GM19193 (cell line): ENCODE results near the gene EHBP1.

Source experiments
- POLR2A ChIP-seq: IDR thresholded peaks from 4 replicates; pipeline ENCODE4 v1.6.1; 2011; ENCODE audit not compliant: insufficient read depth, insufficient read length; ENCODE audit errors: extremely low read depth

EHBP1 gene

DNA sequence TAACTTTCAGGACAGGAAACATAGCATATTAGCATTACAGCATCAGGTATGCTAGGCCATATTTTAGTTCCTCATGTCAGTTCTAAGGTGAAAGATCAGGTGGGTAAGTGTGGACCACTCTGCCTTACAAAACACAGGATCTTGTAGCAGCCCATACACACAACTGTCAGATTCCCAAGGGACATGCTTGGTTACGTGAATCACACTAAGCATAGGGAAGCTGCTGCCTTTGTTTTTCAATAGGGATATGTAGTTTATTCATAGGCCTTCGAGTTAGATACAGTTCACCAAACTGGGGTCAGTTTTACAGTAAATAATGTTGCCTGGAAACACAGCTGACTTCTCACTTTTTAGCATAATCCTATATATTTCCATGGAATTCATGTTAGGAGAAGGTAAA, 229.0 kb downstream of the EHBP1 start:
- TF ChIP-seq POLR2A: no peak

DNA sequence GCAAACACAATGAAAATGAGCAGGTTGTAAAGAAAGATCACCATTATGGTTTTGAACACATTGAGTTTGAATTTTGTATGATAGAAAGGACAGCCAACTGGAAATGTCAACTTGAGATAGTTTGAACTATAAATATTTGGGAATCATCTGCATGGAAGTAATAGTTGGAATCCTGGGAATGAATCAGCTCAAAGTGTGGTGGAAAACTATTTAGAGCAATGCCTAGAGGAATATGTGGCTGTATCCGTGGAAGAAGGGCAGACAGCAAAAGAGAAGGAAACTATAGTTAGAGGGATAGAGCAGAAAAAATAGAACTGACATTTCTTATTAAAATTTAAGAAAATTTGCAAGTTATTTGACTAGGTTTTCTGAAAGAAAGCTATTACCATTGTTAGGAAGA, 232.6 kb downstream of the EHBP1 start:
- TF ChIP-seq POLR2A: no peak

DNA sequence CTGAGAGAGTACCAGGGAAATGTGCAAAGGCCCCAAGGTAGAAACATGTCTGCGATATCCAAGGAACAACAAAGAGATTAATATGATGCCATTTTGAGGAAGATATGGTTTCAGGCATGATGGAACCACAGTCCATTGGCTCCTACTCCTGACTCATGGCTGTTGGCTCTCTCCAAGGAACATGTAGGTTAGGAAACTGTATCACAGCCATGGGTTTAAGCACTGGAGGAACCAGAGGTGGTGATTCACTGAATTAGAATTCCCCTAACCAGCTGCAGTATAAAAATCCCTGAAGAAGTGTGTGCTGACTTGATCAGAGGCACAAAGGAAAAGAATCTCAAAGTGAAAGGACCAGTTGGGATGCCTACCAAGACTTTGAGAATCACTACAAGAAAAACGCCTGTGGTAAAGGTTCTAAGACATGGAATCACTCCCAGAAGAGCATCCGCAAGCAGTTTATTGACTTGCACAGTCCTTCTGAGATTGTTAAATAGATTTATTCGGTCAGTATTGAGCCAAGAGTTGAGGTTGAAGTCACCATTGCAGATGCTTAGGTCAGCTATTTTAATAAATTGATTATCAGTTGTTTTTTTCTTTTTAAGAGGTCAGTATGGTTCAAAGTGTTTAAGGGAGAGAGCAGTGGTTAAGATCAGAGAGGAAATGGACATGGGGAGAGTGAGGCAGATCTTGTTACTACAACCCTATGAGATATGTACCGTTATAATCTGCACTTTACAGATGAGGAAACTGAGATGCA, 234.4 kb downstream of the EHBP1 start:
- no peak for TF ChIP-seq POLR2A

DNA sequence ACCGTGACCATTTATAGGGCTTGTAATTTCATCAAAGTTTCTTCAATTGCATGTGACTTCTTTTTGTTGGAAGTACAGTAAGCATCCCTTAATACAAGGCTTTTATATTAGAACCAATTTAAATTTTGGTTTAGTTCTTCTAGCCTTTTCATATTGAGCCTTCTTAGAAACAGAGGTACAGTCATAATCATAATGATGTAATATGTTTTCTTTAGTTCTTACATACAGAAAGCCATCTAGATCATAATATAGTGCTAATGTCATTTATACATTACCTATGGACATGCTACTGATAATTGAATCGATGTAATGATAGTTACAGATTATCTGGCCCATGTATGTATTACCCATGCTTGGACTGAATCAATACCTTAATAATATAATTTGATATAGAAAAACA, 235.2 kb downstream of the EHBP1 start:
- TF ChIP-seq POLR2A: no peak

DNA sequence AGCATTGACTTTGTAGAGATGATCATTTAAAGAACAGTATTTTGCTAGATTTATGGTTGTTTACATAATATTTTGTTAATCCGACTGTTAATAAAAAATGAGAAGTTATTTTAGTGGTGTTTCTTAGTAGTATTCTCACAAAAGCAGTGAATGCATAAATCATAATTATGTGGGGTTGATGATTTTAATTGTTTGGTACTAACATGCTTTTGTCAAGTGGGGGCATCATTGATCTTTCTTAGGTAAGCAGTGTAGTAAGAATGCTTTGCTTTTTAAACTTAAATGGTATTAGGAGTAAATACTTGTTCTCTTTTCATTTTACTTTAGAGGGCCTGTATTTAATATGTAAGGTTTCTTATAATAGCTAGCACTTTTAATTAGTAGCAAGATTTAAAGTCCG, 235.9 kb downstream of the EHBP1 start:
- TF ChIP-seq POLR2A: no peak

DNA sequence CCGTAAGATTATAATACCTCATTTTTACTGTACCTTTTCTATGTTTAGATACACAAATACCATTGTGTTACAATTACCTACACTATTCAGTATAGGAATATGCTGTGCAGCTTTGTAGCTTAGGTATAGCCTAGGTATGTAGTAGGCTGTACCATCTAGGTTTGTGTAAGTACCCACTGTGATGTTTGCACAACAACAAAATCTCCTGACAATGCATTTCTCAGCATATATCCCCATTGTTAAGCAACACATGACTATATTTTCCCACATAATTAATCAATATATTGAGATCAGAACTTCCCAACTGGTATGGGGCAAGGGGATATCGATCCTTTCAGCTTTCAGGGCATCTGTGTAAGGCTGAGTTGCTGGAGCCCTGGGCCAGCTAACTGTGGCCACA, 238.8 kb downstream of the EHBP1 start:
- TF ChIP-seq POLR2A: no peak

DNA sequence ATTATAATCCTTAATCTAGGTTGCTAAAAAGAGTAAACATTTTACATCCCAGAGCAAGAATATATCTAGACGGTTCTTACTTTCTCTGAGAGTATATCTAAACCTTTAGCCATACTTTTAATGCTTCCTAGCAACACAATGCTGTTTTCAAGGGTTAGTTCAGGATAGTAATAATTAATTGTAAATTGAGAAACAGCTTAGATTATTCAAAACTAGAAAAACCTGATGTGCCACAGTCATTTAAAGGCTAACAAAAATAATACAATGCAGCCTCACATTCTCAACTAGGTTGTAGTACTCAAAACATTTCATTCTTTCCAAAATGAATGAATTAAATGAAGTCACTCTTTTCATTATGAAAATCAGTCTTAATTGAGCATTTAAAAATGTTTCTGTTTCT, 241.9 kb downstream of the EHBP1 start:
- TF ChIP-seq POLR2A: no peak

DNA sequence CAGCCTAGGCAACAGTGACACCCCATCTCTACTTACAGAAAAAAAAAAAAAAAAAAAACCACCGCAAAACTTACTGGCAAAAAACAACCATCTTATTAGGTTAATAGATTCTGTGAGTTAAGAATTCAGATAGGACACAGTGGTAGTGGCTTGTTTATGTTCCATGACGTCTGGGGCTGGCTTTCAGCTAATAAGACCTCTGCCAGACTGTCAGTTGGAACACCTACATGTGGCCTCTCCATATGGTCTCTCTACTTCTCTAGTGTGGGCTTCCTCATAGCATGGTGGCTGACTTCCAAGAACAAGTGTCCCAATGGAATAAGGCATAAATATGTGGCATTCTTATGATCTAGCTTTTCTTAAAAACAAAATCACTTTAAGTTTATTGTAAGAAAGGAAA, 251.1 kb downstream of the EHBP1 start:
- TF ChIP-seq POLR2A: no peak

DNA sequence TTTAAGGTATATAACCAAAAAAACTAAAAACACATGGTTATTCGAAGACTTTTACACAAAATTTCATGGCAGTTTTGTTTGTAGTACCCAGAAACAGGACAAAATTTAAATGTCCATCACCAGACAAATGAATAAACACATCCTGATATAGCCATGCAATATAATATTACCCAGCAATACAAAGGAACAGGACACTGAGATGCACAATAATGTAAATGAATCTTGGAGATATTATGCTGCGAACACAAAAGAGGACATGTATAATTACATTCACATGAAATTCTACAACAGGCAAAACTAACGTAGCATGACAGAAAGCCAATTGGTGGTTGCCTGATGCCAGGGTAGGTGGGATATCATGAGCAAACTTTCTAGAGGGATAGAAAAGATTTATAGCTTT, 252.7 kb downstream of the EHBP1 start:
- TF ChIP-seq POLR2A: no peak

DNA sequence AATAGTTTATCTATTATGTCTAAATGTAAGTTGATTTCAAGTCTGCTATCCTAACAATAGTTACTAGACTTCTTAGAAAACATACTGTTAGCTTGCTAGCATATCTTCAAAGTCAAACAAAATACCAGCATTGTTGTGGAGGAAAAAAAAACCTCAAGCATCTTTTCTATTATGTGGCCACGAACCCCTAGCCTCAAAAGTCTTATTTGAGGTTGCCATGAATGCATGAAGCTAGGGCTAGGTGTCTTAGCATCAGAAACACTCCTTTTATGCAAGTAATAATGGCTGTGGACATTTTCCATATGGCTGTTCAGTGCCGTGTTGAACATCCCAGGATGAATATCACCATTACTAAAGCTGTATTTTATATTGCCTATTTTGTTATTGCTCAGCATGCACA, 258.5 kb downstream of the EHBP1 start:
- TF ChIP-seq POLR2A: no peak

DNA sequence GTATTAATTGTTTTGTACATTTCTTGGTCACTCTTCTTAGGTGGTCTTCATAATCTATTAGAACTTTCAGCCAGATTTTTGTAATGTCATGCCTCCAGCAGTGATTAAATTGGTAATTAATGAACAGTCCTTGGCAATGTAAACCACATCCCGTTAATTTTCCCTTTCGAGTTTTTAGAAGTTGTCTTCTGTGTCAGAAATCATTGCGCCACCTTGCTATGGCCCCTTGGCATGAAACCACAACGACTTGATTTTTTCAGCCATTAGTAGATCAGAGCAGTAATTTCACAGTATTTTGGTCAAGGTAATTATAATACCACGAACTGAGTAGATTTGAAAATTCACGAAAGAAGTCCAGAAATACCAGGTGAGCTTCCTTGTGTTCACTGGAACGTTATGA, 259.2 kb downstream of the EHBP1 start:
- TF ChIP-seq POLR2A: no peak

DNA sequence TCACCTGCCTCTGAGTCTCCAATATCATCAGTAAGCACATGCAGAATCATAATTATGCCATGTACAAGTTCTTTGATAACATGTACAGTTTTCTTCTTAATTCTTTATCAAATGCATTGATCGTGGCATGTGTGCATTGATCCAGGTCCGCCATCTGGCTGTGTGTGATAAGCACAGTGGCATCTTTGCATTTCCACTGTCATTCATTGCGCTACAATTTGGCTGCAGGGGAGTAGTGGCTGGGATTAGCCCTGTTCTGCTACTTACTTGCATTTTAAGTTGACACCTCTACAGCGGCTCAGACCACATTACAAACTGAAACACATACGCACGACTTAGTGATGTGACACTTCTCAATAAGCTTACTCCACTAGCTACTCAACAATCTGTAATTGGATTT, 261.5 kb downstream of the EHBP1 start:
- TF ChIP-seq POLR2A: no peak

DNA sequence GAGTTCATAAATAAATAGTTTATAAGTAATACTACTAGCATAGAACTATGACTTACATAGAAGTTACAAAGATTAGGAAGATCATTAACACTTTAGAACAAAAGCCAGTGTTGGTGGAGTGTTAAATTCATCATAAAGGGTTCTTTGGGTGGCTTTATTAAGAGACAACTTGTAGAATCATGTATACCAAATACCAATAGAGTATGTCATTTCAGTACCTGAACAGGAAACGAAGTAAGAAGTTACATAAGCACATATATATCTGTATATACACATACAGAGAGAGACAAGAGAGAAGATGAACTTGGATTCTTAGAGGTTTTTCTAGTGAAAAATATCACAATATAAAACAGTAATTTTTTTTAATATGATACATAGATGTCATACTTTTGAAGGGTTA, 262.7 kb downstream of the EHBP1 start:
- no peak for TF ChIP-seq POLR2A

DNA sequence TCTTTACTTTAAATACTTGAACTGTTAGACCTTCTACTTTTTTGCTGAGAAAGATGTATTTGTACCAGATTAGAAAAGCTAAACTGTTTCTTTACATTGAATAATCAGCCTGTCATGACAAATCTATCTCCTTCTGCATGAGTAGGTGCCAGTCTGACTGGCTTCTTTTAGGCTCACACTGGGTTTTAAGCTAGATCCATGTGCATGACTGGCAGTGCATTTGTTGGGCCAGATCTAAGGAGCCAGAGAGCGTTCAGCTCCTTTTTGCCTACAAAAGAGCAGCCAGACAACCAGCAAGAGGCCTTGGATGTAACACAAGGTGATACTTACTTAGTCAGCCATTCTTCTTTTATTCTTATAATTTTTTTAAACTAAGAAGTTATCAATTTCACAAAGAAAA, 263.2 kb downstream of the EHBP1 start:
- no peak for TF ChIP-seq POLR2A

DNA sequence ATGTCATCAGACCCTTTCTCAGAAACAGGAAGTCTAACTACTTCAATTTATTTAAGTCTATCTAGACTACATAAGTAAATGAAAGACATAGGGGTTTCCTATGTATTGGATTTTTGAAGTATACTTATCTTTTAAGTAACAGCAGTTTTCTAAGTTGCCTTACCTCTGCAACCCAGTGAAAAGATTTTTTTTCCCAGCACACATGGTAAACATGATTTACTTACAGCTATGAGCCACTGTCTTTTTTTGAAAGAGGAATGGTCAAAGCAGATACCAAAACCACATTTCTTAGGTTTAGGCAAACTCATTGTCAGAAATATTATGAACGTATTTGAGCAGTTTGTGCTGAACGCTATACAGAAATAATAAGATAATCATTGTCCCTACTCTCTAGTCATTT, 266.4 kb downstream of the EHBP1 start:
- TF ChIP-seq POLR2A: no peak

DNA sequence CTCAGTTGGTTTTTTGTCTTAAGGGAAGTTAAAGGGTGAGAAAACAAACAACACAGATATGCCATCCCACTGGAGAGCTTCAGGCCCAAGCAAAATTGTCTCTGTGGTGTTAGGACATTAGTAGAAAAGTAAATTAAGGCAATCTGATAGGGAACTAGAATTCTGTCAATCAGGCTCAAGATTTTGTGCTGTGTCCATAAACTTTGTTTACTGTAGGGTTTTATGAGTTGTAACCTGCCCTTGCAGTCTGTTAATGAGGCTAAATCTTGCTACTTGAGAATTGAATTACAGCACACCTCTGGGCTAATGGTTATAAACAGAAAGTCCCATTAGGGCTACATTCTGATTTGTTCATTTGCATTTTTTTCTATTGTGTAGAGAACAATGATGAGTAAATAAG, 267.1 kb downstream of the EHBP1 start:
- no peak for TF ChIP-seq POLR2A

DNA sequence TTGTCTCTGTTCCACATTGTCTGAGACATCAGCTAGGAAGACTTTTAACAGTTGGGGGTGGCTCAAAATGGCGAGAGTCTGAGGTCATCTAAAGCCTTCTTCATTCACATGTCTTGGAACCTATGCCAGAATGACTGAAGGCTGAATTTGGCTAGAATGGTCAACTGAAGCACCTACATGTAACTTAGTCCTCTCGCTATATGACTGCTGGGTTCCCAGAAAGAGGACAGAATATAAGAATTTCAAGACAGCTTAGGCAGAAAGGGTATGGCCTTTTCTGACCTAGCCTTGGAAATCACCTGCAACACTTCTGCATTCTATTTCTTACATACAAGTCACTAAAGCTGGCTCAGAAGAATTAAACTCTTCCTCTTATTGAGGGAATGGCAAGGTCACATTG, 269.5 kb downstream of the EHBP1 start:
- TF ChIP-seq POLR2A: no peak
